Esophagus squamous epithelium (tissue), 5 donors: ENCODE measurements around the gene MAST3. TPM values are rescaled to one million over a fixed set of nuclear protein-coding genes. Genes with fewer than 3 reads are reported as not detected.

Experiments used
- DNase-seq: peaks from one replicate; lab custom pipeline; 2025; lab: John Stamatoyannopoulos, UW
- H3K27ac ChIP-seq, 4 donors: fragments of 200-600 bp; sonication (generic); one replicate each; pipeline ENCODE4 v1.5.1; 2016 to 2019; ENCODE audit warnings: mild to moderate bottlenecking in 1 of 4
- H3K27me3 ChIP-seq, 4 donors: fragments of 200-600 bp; sonication (generic); 1 replicate in 3 of 4; 2 replicates in 1 of 4; pipeline versions ENCODE4 v1.5.1 to v1.6.0; 2017 to 2021; ENCODE audit warnings: antibody characterized with exemption in 1 of 4
- H3K36me3 ChIP-seq, 3 donors: fragments of 200-600 bp; sonication (generic); one replicate each; pipeline ENCODE4 v1.5.1; 2016 to 2019
- H3K4me1 ChIP-seq, 3 donors: fragments of 200-600 bp; sonication (generic); one replicate each; pipeline ENCODE4 v1.5.1; 2017 to 2019
- H3K4me3 ChIP-seq, 4 donors: fragments of 200-600 bp; sonication (generic); 1 replicate in 3 of 4; 2 replicates in 1 of 4; pipeline ENCODE4 v1.5.1; 2016 to 2019; ENCODE audit warnings: mild to moderate bottlenecking in 2 of 4, moderate library complexity in 1 of 4
- H3K9me3 ChIP-seq, 3 donors: fragments of 200-600 bp; sonication (generic); one replicate each; pipeline ENCODE4 v1.5.1; 2016 to 2019
- CTCF ChIP-seq, 6 experiments: fragments of 450-650 bp in 4 of 6; fragments of 200-600 bp in 2 of 6; sonication (generic) in 2 of 6; IDR thresholded peaks; one replicate each; pipeline ENCODE4 v1.5.1; 2016 to 2019; ENCODE audit warnings: antibody characterized with exemption in 6 of 6, mild to moderate bottlenecking in 4 of 6, moderate library complexity in 4 of 6
- POLR2A ChIP-seq, 4 donors: fragments of 450-650 bp; IDR thresholded peaks; one replicate each; pipeline ENCODE4 v1.6.1; 2017; ENCODE audit warnings: antibody characterized with exemption in 4 of 4, mild to moderate bottlenecking in 4 of 4, moderate library complexity in 3 of 4
- WGBS, 2 donors: methylation state at CpG; one replicate each; pipeline ENCODE4 v1.1.5; 2018; 5-methylcytosine and 5-hydroxymethylcytosine counted together
- intact Hi-C: fragments of 100-400 bp; cut with DNase I; formaldehyde crosslinking; loops from one replicate; pipeline ENCODE4 v1.15.0; 2022
- total RNA-seq, 4 donors: library from RNA; depleted of rRNA; stranded (reverse); fragments of >200 nt; gene quantifications; one replicate each; pipeline ENCODE4 v1.1.0, GENCODE V29; 2016
- donor health status: DM: yes; HTN: yes; CAD: no.

MAST3 gene
- total RNA-seq, 4 donors from 2014 or later: 2.3 to 4.8 (median 4.1) TPM

DNA sequence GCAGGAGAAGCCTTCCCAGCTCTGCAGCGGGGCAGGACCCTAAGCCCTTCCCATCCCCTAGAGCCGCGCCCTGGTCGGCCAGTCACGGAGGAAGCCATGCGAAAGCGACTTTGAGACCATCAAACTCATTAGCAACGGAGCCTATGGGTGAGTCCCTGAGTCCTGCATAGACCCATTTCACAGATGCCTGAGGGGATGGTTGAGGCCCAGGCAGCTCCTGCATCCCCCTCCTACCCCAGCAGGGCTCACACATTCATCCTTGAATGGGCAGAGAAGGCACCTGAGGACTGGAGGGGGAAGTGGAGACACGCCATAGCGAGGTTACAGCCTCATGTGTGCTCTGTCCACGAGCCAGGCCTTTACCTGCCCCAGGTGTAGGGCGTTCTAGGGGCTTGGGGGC is 31.2 kb downstream of the MAST3 start:
- DNase-seq: no peak
- intact Hi-C loops: no loop called here
- Histone ChIP-seq H3K9me3 (no peaks in the 10 kb centered on the region), H3K36me3 (peaks cover 0 to 96% (median 24%) of the 10 kb centered on the region in 3 donors), H3K4me1 (no peaks in the 10 kb centered on the region), H3K27me3 (no peaks in the 10 kb centered on the region), H3K4me3 (no peak overlapping the region), H3K27ac (no peak overlapping the region)
- TF ChIP-seq CTCF (IDR thresholded peaks at IDR 0.05) (no peak), POLR2A (IDR thresholded peaks at IDR 0.05) (no peak)
- WGBS, 2 donors: 97 to 99% methylated on average over 10 to 11 of the region's 12 CpGs

DNA sequence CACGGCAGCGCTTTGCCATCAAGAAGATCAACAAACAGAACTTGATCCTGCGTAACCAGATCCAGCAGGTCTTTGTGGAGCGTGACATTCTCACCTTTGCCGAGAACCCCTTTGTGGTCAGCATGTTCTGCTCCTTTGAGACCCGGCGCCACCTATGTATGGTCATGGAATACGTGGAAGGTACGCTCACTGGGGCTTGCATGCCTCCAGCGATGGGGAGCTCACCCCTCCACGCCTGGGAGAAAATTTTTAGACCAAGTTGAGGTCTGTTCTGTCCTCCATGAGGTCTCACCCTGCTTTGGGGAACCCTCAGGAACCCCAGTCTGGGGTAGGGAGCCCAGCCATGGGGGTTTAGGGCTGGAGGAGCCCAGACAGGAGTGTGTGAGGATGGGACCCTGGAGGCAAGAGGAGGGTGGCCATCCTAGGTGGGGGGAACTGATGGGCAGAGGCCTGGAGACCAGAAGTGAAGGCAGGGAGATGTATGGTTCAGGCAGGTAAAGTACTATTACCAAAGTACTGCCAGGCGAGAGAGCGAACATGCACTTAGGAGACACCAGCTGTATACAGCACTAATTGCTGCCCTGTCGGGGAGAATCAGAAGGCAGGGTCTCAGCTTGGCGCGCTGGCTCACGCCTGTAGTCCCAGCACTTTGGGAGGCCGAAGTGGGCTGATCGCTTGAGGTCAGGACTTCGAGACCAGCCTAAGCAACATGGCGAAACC is 33.1 kb downstream of the MAST3 start:
- WGBS, 2 donors: 85 to 95% methylated on average over 7 to 14 of the region's 21 CpGs
- Histone ChIP-seq H3K4me3 (no peak overlapping the region), H3K9me3 (no peaks in the 10 kb centered on the region), H3K36me3 (peaks cover 3 to 97% (median 24%) of the 10 kb centered on the region in 3 donors), H3K27ac (no peak overlapping the region), H3K27me3 (no peaks in the 10 kb centered on the region), H3K4me1 (no peaks in the 10 kb centered on the region)
- intact Hi-C loops: no loop called here
- DNase-seq: no peak
- TF ChIP-seq CTCF (IDR thresholded peaks at IDR 0.05) (no peak), POLR2A (IDR thresholded peaks at IDR 0.05) (no peak)

- Histone ChIP-seq H3K27me3 (no peaks in the 10 kb centered on the region), H3K9me3 (no peaks in the 10 kb centered on the region), H3K36me3 (peaks cover 4 to 100% (median 24%) of the 10 kb centered on the region in 3 donors), H3K27ac (no peak overlapping the region), H3K4me3 (no peak overlapping the region), H3K4me1 (no peaks in the 10 kb centered on the region)
- no peak for DNase-seq
- intact Hi-C loops: no loop called here
- no peak for TF ChIP-seq POLR2A (IDR thresholded peaks at IDR 0.05)
- TF ChIP-seq CTCF (IDR thresholded peaks at IDR 0.05): no peak
- WGBS, 2 donors: 85 to 88% methylated on average over 18 to 23 of the region's 31 CpGs
Measured at GRCh38 chr19:18131841-18132596, 34.4 kb downstream of the MAST3 start.

DNA sequence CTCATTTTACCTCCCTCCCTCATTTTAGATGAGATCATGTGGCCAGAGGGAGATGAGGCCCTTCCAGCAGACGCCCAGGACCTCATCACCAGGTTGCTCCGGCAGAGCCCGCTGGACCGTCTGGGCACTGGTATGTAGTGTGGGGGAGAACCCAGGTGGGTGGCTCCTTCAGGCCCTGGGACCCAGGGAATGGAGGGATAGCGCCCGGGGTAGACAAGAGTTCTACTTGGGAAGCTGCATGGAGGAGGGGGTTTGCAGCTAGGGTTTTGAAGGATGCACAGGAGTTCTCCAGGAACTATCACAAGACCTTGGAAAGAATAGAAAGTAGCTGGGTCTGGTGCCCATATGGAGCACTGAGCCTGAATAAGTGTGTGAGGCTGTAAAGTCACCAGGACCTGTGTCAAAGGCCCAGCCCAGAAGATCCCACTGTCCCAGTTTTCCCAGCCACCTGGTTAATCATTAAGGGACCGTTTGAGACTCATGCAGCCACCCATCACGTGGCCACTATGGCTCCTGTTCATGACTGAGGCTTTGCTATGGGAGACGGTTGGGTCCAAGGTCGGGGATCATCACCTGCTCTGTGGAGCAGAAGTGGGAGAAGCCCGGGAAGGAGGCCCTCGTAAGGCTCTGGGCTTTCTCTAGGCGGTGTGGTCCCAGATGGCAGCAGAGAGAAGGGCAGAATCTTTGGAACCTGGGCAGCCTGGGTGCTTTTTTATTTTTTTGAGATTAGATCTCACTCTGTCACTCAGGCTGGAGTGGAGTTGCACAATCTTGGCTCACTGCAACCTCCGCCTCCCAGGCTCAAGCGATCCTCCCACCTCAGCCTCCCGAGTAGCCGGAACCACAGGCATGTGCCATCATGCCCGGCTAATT is 38.4 kb downstream of the MAST3 start:
- DNase-seq: no peak
- Histone ChIP-seq H3K27ac (no peak overlapping the region), H3K36me3 (peaks cover 4 to 97% (median 23%) of the 10 kb centered on the region in 3 donors), H3K27me3 (no peaks in the 10 kb centered on the region), H3K4me1 (no peaks in the 10 kb centered on the region), H3K4me3 (no peak overlapping the region), H3K9me3 (no peaks in the 10 kb centered on the region)
- intact Hi-C loops: no loop called here
- TF ChIP-seq CTCF (IDR thresholded peaks at IDR 0.05) (no peak), POLR2A (IDR thresholded peaks at IDR 0.05) (no peak)
- WGBS, 2 donors: 81 to 82% methylated on average over 14 to 15 of the region's 18 CpGs
